DND-41 (cell line): ENCODE measurements around the gene ABHD12B.
A peak's percentile ranks its signal among the peaks of the same experiment; 100 is the strongest.

Experiments used
- ATAC-seq: fragments of 200-7000 bp; cut with Tn5 transposase; 3 replicates; pipeline ENCODE4 v1.9.1; 2021; ENCODE audit warnings: low read depth; ENCODE audit not compliant: insufficient read depth
- DNase-seq: peaks from one replicate; pipeline ENCODE4 v3.0.0-alpha.2; 2020
- H2AFZ ChIP-seq: 2 replicates; pipeline ENCODE4 v1.6.0; 2012; ENCODE audit warnings: low read depth, low read length
- H3K27ac ChIP-seq: 2 replicates; pipeline ENCODE4 v1.5.1; 2012; ENCODE audit warnings: low read length, inconsistent platforms
- H3K27me3 ChIP-seq: fragments of 200-600 bp; sonication (generic); 2 replicates; pipeline ENCODE4 v1.6.0; 2012; ENCODE audit warnings: low read length, mild to moderate bottlenecking, inconsistent platforms; ENCODE audit not compliant: insufficient read depth, poor library complexity
- H3K36me3 ChIP-seq: 2 replicates; pipeline ENCODE4 v1.5.1; 2012; ENCODE audit warnings: low read length, inconsistent platforms; ENCODE audit not compliant: insufficient read depth
- H3K4me1 ChIP-seq: 2 replicates; pipeline ENCODE4 v1.5.1; 2012; ENCODE audit warnings: mild to moderate bottlenecking, low read length; ENCODE audit not compliant: insufficient read depth
- H3K4me2 ChIP-seq: 2 replicates; pipeline ENCODE4 v1.6.0; 2012; ENCODE audit warnings: mild to moderate bottlenecking, moderate library complexity, low read length, inconsistent platforms; ENCODE audit not compliant: insufficient read depth
- H3K4me3 ChIP-seq, 2 experiments: fragments of 200-600 bp in 1 of 2; shearing (Covaris generic) in 1 of 2; 2 replicates each; pipeline ENCODE4 v1.5.1; 2012 to 2016; ENCODE audit warnings: inconsistent platforms in 2 of 2, low read length in 2 of 2, mild to moderate bottlenecking in 2 of 2, low read depth in 1 of 2, moderate library complexity in 1 of 2
- H3K79me2 ChIP-seq: 2 replicates; pipeline ENCODE4 v1.6.0; 2012; ENCODE audit warnings: low read length, inconsistent platforms; ENCODE audit not compliant: insufficient read depth
- H3K9ac ChIP-seq: 2 replicates; pipeline ENCODE4 v1.6.0; 2012; ENCODE audit warnings: low read depth, mild to moderate bottlenecking, inconsistent platforms, low read length, moderate library complexity
- H3K9me3 ChIP-seq: 2 replicates; pipeline ENCODE4 v1.5.1; 2012; ENCODE audit warnings: low read length, moderate library complexity, mild to moderate bottlenecking, inconsistent platforms; ENCODE audit not compliant: insufficient read depth, severe bottlenecking
- H4K20me1 ChIP-seq: 2 replicates; pipeline ENCODE4 v1.6.0; 2012; ENCODE audit warnings: low read length; ENCODE audit not compliant: insufficient read depth
- CTCF ChIP-seq: IDR thresholded peaks from 2 replicates; pipeline ENCODE4 v1.5.1; 2012; ENCODE audit warnings: borderline replicate concordance, low read length, moderate library complexity, mild to moderate bottlenecking; ENCODE audit not compliant: poor library complexity, severe bottlenecking; ENCODE audit errors: extremely low read depth
- EZH2 ChIP-seq: IDR thresholded peaks from 3 replicates; pipeline ENCODE4 v1.6.1; 2012; ENCODE audit warnings: borderline replicate concordance, low read depth, mild to moderate bottlenecking, moderate library complexity, low read length, inconsistent platforms; ENCODE audit not compliant: severe bottlenecking

Gene ABHD12B

DNA sequence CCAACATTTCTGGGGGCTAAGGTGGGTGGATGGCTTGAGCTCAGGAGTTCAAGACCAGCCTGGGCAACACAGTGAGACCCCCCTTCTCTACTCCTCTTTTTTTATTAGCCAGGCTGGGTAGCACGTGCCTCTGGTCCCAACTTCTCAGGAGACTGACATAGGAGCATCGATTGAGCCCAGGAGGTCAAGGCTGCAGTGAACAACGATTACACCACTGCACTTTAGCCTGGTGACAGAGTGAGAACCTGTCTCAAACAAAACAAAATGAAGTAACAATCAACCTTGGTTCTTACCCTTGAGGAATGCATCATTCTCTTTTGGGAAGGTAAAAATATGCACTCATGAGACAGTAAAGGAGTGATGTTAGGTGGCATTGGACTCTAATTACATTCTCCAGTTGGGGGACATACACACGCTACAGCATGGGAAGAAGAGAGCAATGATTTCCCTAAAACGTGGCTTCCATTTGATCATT lies 37.0 kb upstream of the ABHD12B start:
- ATAC-seq, result no peak

DNA sequence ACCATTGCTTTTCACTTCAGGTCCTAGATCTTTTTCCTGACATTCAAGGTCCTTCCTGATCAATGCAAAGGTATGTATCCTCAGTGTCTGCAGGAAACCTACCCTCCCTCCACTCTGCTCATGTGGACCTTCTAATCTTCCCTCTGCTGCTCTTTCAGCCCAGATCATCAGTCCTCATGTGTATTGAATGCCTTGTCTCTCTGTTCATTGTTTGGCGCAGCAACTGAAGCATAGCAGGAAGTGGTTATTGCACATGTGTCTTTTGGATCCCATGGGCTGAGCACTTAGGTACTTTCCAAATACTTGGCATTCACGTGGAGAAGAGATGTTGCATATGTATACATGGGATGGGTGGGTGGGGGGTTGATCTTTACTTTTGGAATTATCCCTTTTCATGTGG lies 36.6 kb upstream of the ABHD12B start:
- no peaks in the 10 kb centered on the region for H3K27me3 ChIP-seq
- peaks cover 5% of the 10 kb centered on the region for H3K79me2 ChIP-seq
- H3K9ac ChIP-seq, result no peak overlapping the region
- no peak for TF ChIP-seq EZH2
- TF ChIP-seq CTCF, result no peak
- ATAC-seq, result peak; percentile 58
- peaks cover under 1% of the 10 kb centered on the region; the same call in 1 of the 2 replicates for H4K20me1 ChIP-seq
- H3K4me3 ChIP-seq, result no peak overlapping the region
- peak overlapping the region; percentile 70 for H3K27ac ChIP-seq
- no peaks in the 10 kb centered on the region for H3K9me3 ChIP-seq
- DNase-seq, result peak; percentile 61
- H3K36me3 ChIP-seq, result no peaks in the 10 kb centered on the region; the same call in 1 of the 2 replicates
- peak overlapping the region; percentile 76 for H2AFZ ChIP-seq
- peak overlapping the region; percentile 30; the same call in 1 of the 2 replicates for H3K4me2 ChIP-seq
- peaks cover 35% of the 10 kb centered on the region for H3K4me1 ChIP-seq

More for the DNA sequence above, 37.0 kb upstream of the ABHD12B start:
- Histone ChIP-seq H2AFZ (peak overlapping the region; percentile 76), H3K9ac (no peak overlapping the region), H4K20me1 (peaks cover 5% of the 10 kb centered on the region; the same call in 1 of the 2 replicates), H3K4me3 (no peak overlapping the region), H3K4me1 (peaks cover 39% of the 10 kb centered on the region), H3K4me2 (peak overlapping the region; percentile 30; the same call in 1 of the 2 replicates), H3K27me3 (no peaks in the 10 kb centered on the region), H3K36me3 (no peaks in the 10 kb centered on the region; the same call in 1 of the 2 replicates), H3K27ac (peak overlapping the region; percentile 70), H3K9me3 (no peaks in the 10 kb centered on the region), H3K79me2 (peaks cover 9% of the 10 kb centered on the region)
- TF ChIP-seq EZH2, result no peak
- TF ChIP-seq CTCF, result no peak
- no peak for DNase-seq

DNA sequence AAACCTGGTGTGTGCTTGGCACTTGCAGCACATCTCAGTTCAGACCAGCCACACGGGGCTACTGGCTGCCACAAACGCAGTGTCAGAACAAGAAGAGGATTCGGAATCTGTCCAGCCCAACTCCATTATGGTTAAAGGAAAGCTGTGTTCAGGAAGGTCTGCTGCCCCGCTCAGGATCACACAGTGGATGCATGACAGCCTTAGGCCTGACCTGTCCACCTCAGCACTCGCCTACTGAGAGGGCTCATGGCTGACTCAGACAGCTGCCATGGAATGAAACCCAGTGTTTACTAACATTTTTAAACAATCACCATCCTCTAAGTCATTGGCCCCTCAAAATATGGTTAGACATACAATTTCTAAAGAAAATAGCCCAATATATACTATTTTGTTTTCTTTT lies 35.3 kb upstream of the ABHD12B start:
- TF ChIP-seq EZH2, result no peak
- DNase-seq (no peak), ATAC-seq (no peak)
- no peaks in the 10 kb centered on the region for H3K79me2 ChIP-seq
- peaks cover 31% of the 10 kb centered on the region for H3K4me1 ChIP-seq
- H3K27me3 ChIP-seq, result no peaks in the 10 kb centered on the region
- no peaks in the 10 kb centered on the region for H4K20me1 ChIP-seq
- H3K9ac ChIP-seq, result no peak overlapping the region
- H3K9me3 ChIP-seq, result no peaks in the 10 kb centered on the region
- H3K4me3 ChIP-seq, result no peak overlapping the region
- H3K36me3 ChIP-seq, result no peaks in the 10 kb centered on the region
- H3K4me2 ChIP-seq, result no peak overlapping the region
- no peak overlapping the region for H2AFZ ChIP-seq
- no peak overlapping the region for H3K27ac ChIP-seq

GRCh38 chr14:50837271-50837670 lies 34.6 kb upstream of the ABHD12B start:
- no peaks in the 10 kb centered on the region for H3K27me3 ChIP-seq
- no peaks in the 10 kb centered on the region for H3K36me3 ChIP-seq
- no peak overlapping the region for H3K9ac ChIP-seq
- no peaks in the 10 kb centered on the region for H4K20me1 ChIP-seq
- H3K4me1 ChIP-seq, result peaks cover 24% of the 10 kb centered on the region
- no peaks in the 10 kb centered on the region for H3K9me3 ChIP-seq
- no peak overlapping the region for H3K27ac ChIP-seq
- no peak for TF ChIP-seq EZH2
- TF ChIP-seq CTCF, result no peak
- no peak overlapping the region for H3K4me3 ChIP-seq
- no peaks in the 10 kb centered on the region for H3K79me2 ChIP-seq
- no peak overlapping the region for H2AFZ ChIP-seq
- H3K4me2 ChIP-seq, result no peak overlapping the region
- no peak for ATAC-seq
- DNase-seq, result no peak
